ENCODE results near the gene HSDL1.

Gene HSDL1

DNA sequence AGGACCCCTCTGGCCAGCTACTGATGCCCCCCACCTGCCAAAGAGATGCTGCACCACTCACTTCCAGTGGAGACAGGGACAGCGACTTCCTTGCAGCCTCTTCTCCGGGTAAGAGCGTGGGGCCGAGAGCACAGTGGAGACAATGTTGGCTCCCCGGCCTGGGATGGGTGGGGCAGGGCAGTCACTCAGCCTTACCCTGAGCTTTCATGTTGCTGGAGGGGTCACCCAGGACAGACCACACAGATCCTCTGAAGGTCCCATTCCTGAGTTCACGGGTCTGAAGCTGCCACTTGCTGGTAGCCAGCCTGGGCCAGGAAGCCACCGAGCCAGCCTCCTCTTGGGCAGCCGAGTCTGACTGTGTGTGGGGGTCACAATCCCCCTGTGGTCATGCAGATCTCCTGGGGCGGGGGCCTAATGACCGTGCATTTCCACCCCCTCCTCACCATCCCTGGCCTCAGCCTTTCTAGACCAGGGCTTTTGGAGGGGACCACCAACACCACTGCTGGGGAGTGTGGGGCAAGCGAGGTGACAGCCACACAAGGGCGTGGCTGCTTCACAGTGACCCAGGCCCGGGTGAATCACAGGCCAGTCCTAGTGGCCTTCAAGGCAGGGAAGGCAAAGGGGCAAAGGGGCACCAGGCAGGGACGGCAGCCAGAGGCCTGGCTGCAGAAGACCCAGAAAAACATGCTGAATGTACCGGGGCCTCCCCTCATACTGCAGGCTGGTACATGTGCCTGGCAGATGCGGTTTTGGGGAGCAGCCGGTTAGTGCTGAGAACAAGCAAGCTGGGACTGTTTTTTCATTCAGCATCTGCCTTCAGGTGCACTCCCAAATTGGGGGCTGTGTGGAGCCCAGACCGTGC, 31.4 kb upstream of the HSDL1 start:
- in situ Hi-C loops (cut with HindIII; ENCODE audit: low sequenced_read_pairs), result no loop called here

- in situ Hi-C loops (cut with HindIII; ENCODE audit: low sequenced_read_pairs), result no loop called here
Measured at GRCh38 chr16:84175350-84176081, 30.5 kb upstream of the HSDL1 start.

- in situ Hi-C loops (cut with HindIII; ENCODE audit: low sequenced_read_pairs), result no loop called here
Measured at GRCh38 chr16:84174396-84174795, 29.4 kb upstream of the HSDL1 start.

- in situ Hi-C loops (cut with HindIII; ENCODE audit: low sequenced_read_pairs), result no loop called here
Measured at GRCh38 chr16:84169765-84170310, 24.9 kb upstream of the HSDL1 start.

DNA sequence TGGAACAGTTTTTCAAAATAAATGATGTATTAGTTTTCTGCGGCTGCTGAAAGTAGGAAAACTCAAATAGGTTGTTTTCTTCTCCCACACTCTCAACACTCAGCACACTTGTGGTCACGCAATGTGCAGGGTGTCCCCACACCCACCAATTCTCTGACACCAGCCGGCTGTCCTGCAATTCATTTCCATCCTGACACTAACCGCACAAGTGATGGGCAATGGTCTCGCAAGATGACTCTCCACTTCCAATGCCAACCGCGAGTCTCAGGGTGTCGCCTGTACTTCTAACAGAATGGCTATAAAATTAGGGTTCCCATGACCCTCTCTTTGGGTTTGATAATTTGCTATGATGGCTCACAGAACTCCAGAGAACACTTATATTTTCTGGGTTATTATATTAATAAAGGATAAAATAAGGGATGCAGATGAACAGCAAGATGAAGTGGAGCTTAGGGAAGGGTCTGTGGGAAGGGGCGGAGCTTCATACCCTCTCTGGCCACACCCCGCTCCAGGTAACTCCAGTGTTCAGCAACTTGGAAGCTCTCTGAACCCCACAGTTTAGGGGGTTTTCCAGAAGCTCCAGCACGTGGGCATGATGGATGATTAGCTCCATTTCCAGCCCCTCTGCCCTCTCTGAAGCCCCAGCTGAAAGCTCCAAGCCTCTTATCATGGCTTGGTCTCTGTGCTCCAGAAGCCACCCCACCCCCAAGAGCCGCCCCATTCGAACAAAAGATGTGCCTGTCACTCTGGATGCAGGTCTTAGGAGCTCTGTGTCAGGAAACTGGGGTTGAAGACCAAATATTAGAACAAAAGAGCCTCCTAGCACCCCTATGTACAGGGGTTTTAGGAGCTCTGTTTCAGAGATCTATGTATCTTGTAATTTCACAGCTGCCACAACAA, 22.1 kb upstream of the HSDL1 start:
- in situ Hi-C loops (cut with HindIII; ENCODE audit: low sequenced_read_pairs), result no loop called here

- in situ Hi-C loops (cut with HindIII; ENCODE audit: low sequenced_read_pairs), result no loop called here
Measured at GRCh38 chr16:84165746-84166145, 20.8 kb upstream of the HSDL1 start.

GRCh38 chr16:84161801-84162200, 16.8 kb upstream of the HSDL1 start:
- in situ Hi-C loops (cut with HindIII; ENCODE audit: low sequenced_read_pairs), result no loop called here

GRCh38 chr16:84161037-84161436, 16.1 kb upstream of the HSDL1 start:
- in situ Hi-C loops (cut with HindIII; ENCODE audit: low sequenced_read_pairs), result no loop called here

GRCh38 chr16:84159800-84160199, 14.8 kb upstream of the HSDL1 start:
- in situ Hi-C loops (cut with HindIII; ENCODE audit: low sequenced_read_pairs), result no loop called here

DNA sequence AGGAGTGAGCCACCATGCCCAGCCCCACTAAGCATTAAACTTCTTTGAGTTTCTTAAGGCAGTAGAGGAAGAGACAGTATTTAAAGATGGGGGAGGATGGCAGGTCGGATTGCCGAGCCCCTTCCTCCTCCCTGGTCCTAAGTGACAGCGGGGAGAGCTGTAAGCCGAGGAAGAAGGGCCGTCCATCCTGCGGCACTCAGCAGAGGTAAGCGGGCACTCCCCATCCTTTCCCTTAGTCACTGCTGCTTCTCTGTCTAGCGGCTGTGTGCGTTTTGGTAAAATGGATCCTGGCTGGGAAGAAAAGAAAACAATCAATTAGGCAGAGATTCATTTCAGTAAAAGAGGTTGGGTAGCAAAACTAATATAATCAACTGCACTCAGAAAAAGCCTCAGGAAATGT, 14.0 kb upstream of the HSDL1 start:
- in situ Hi-C loops (cut with HindIII; ENCODE audit: low sequenced_read_pairs), result no loop called here

DNA sequence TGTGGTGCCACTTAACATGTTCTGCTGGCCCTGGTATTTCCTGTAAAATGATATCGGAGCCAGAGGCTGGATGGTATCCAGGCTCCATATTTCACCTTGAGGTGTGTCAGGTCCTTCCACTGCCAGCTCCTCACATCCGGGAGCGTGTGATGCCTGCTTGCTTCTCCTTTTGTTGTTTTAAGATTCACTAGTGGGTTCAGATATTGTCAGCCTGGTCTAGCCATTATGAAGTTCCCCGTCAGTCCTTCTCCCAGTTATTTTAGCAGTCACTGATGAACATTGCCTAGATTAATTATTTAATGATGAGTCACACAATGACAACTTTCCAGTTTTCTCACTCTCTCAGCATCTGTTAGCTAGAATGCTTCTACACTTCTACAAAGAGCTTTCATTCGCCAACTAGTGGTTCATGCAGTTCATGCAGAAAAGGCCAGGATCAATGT, 11.4 kb upstream of the HSDL1 start:
- in situ Hi-C loops (cut with HindIII; ENCODE audit: low sequenced_read_pairs), result no loop called here

GRCh38 chr16:84155771-84156170, 10.8 kb upstream of the HSDL1 start:
- in situ Hi-C loops (cut with HindIII; ENCODE audit: low sequenced_read_pairs), result no loop called here

GRCh38 chr16:84155226-84155625, 10.2 kb upstream of the HSDL1 start:
- in situ Hi-C loops (cut with HindIII; ENCODE audit: low sequenced_read_pairs), result no loop called here

DNA sequence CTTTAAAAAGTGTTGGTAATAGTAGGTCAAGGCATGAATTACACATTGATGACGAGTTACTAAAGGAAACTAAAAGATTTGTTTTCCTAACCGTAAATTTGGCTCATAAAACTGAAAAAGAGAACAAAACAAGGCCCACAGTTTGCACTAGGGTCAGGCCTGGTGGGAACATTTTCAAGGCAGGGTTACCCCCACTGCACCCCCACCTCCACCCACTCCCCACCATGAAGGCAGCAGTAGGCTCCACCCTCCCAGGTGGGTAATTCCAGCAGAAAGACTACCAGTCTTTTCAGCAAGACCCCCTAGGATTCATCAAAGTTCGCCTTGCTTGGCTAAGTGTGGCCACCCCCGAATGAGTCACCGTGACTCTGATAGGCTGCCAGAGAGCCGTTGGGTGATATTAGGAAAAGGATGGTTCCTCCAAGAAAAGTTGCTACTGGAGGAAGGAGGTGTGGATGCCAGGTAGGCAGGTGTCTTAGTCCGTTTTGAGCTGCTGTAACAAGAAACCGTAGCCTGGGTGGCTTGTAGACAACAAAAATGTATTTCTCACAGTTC, 8.8 kb upstream of the HSDL1 start:
- in situ Hi-C loops (cut with HindIII; ENCODE audit: low sequenced_read_pairs), result loop anchor here (5.0 kb wide), 1 partner anchor 51 kb away; no protein-coding TSS in a partner anchor

DNA sequence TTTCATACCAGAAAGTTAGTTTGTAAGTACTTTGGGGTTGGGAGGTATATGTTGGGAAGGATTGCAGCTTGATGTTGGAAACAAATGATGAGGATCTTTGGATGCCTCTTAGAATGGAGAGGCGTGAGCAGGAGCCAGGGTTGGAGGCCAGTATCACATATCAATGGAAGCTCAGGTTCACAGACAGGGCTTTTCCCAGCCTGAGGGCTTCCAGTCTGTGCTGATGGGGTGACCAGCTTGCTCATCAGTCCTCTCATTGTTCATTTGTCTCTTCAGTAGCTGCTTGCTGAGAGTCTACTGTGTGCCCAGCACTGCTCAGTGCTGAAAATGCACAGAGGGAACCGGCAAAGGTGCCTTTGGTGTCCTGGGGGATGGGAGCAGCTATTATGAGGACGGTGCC, 5.9 kb upstream of the HSDL1 start:
- in situ Hi-C loops (cut with HindIII; ENCODE audit: low sequenced_read_pairs), result loop anchor here (5.0 kb wide), 1 partner anchor 49 kb away; no protein-coding TSS in a partner anchor

DNA sequence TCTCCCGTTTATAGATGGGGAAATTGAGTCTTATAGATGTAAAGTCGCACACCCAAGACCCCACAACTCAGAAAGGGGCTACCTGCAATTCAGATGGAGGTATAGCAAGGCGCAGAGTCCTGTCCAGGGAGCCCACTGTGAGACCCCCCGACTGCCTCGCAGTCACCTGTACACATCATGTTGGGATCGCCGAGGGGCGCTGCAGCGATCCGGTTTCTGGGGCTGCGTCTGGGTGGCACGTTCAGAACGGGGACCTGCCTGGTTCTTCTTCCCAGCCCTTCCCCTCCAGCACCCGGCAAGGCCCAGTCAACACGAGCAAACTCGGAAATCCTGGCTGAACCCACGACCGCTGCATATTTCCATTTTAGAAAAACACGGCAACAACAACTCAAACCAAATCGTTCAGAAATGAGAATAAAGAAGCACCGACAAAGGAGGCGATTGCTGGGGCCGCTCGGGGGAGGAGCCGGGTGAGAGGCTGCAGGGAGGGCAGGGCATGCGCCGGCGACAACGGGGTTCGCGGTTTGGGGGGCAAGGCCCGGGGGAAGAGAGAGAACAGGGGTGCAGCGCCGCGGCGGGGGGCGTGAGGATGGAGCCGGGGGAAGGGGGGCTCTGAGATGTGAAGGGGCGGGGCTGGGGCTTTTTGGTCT, 643 bp downstream of the HSDL1 start:
- in situ Hi-C loops (cut with HindIII; ENCODE audit: low sequenced_read_pairs), result loop anchor here (5.0 kb wide), 1 partner anchor 93 kb away; no protein-coding TSS in a partner anchor

DNA sequence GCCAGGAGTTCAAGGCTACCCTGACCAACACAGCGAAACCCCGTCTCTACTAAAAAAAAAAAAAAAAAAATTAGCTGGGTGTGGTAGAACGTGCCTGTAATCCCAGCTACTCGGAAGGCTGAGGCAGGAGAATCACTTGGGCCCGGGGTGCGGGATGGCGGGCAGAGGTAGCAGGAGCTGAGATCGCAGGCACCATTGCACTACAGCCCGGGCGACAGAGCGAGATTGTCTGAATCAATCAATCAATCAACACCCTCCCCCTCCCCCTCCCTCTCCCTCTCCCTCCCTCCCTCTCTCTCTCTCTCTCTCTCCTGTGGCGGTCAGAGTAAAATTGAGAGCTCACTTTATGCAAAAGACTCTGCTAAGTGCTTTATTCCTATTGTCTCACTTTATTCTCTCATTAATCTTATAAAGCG, 1.2 kb downstream of the HSDL1 start:
- in situ Hi-C loops (cut with HindIII; ENCODE audit: low sequenced_read_pairs), result loop anchor here (5.0 kb wide), 1 partner anchor 94 kb away; no protein-coding TSS in a partner anchor

- in situ Hi-C loops (cut with HindIII; ENCODE audit: low sequenced_read_pairs), result loop anchor here (5.0 kb wide), 1 partner anchor 94 kb away; no protein-coding TSS in a partner anchor
Measured at GRCh38 chr16:84143081-84143480, 1.9 kb downstream of the HSDL1 start.

DNA sequence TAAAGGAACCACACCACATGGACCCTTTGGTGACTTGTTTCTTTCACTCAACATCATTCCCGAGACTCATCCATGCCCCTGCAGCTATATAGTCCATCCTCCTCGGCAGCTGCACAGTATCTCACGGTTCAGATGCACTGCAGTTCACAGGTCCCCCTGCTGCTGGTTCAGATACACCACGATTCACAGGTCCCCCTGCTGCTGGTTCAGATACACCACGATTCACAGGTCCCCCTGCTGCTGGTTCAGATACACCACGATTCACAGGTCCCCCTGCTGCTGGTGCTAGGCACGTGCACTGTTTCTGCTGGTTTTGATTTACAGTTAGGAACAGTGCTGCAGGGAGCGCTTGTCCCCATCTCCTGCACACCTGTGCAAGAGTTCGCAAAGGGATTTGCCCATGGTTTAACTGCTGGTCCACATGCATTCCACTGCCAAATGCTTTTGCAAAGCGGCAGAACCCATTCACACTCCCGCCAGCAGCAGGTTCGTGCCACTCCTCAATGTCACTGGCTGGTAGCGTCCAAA, 3.8 kb downstream of the HSDL1 start:
- in situ Hi-C loops (cut with HindIII; ENCODE audit: low sequenced_read_pairs), result loop anchor here (5.0 kb wide), 1 partner anchor 96 kb away; no protein-coding TSS in a partner anchor

Measured in endothelial cell of hepatic sinusoid (primary cell).